ENCODE measurements around the gene CLEC2L.

The CLEC2L gene

GRCh38 chr7:139576179-139576973, 52.9 kb downstream of the CLEC2L start:
- DNase-seq = no peak

DNA sequence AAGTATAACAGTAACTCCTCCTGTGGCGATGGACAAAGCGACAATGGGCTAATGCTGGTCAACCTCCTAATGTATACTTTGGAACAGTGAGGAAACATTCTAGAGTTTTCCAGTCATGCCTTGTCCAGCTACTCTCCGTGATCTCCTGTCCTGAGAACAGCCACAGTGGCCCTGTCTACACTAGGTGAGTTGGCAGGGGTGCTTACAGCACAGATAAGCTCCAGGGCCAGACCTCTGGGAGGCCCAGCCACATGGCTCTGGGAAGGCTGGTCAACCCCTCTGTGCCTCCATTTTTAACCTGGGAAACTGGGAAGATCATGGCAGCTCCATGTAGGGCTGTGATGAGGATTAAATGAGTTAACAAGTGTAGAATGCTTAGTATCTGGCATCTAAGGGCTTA, 57.0 kb downstream of the CLEC2L start:
- no peak for DNase-seq

- DNase-seq = no peak
Measured at GRCh38 chr7:139582130-139582650, 58.7 kb downstream of the CLEC2L start.

GRCh38 chr7:139582671-139583155, 59.2 kb downstream of the CLEC2L start:
- no peak for DNase-seq

GRCh38 chr7:139583826-139584553, 60.5 kb downstream of the CLEC2L start:
- DNase-seq = no peak

- DNase-seq = no peak
Measured at GRCh38 chr7:139585042-139585441, 61.6 kb downstream of the CLEC2L start.

- DNase-seq = no peak
Measured at GRCh38 chr7:139586286-139586685, 62.8 kb downstream of the CLEC2L start.

DNA sequence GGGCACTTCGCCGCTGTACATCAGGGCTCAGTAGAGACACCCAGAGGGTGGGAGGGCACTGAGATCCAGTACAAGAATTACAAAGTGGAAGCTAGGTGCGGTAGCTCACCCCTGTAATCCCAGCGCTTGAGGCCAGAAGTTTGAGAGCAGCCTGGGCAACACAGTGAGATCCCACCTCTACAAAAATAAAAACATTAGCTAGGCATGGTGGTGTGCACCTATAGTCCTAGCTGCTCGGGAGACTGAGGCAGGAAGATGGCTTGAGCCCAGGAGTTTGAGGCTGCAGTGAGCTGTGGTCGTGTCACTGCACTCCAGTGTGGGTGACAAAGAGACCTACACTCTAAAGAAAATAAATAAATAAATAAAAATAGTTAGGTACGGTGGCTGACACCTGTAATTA, 64.0 kb downstream of the CLEC2L start:
- DNase-seq = no peak

DNA sequence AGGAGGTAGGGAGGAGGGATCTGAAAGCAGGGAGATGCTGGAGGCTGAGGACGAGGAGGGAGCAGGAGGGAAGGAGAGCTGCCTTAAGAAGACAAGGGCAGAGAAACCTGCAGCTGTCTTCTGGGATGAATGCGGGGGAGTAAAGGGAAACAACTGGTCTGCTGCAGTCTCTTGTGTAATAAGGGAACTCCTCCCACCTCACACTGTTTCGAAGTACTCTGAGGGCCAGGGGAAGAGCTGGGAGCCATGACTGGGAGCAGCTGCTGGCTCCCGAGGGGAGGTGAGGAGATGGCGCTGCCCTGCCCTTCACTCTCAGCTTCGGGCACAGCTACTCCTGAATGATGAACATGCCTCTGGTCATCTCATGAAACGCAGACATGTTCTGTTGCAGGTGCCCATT, 65.1 kb downstream of the CLEC2L start:
- DNase-seq = peak; percentile 71

- no peak for DNase-seq
Measured at GRCh38 chr7:139589474-139589873, 66.0 kb downstream of the CLEC2L start.

GRCh38 chr7:139591550-139592195, 68.2 kb downstream of the CLEC2L start:
- DNase-seq = no peak

DNA sequence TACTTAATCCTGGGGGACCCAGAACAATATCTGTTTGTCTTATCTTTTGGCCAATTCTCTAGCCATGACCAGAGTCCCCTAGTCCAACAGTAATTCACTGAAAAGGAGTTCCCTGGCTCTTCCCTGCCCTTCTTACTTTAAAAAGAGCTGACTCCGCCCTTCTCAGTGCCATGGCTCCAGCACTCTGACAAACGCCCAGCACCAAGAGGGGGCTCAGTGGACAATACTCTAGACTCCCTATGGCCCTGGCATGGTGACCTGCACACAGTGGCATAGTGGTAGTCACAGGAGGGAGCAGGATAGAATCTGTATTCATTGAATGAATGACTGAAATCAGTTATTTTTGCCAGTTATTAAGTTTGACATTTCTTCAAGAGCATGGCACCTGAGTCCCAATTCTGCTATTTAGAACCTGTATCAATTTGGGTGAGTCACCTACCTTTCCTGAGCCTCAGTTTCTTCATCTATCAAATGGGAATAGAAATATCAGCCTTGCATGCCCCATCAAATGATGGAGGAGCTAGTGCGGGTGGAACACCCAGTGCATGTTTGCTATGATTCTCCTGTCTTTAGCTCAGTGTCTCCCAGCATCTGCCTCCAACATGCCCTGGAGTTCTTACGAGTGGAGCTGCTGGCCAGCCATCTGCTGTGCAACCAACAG, 69.4 kb downstream of the CLEC2L start:
- no peak for DNase-seq

DNA sequence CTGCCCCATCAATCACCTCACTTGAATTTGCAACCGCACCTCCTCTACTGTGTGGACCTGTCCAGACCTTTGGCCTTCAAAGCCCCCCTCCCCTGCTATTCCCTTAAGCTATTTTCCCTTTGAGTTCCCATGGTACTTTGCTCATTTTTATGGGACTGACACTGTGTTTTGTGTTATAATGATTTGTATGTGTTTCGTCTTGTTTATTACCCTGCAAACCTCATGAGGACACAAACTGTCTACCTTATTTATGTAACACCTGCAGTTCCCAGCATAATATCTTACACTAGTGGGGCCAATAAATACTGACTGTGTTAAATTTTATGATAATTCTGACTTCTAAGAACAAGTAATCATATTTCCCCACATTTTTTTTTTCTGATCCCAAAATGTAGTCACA, 70.6 kb downstream of the CLEC2L start:
- no peak for DNase-seq
